Ovary (tissue), 9 donors: ENCODE results near the gene MTA1. TPM values are rescaled to one million over a fixed set of nuclear protein-coding genes. Genes with fewer than 3 reads are reported as not detected.

Experiments used
- DNase-seq, 5 donors: peaks; one replicate each; pipeline ENCODE4 v3.0.0-alpha.2; 2019 to 2020
- H3K27ac ChIP-seq, 2 donors: fragments of 200-600 bp; one replicate each; pipeline versions ENCODE4 v1.5.1 to v1.8.0; 2019 to 2022
- H3K27me3 ChIP-seq: fragments of 200-600 bp; one replicate; pipeline ENCODE4 v1.8.0; 2022
- H3K36me3 ChIP-seq: fragments of 200-600 bp; sonication (generic); one replicate; pipeline ENCODE4 v1.5.1; 2019
- H3K4me1 ChIP-seq: one replicate; pipeline ENCODE4 v1.8.1; 2013; ENCODE audit warnings: mild to moderate bottlenecking, moderate library complexity; ENCODE audit not compliant: insufficient read depth
- H3K4me3 ChIP-seq: fragments of 200-600 bp; sonication (generic); one replicate; pipeline ENCODE4 v1.5.1; 2017
- H3K9me3 ChIP-seq, 2 donors: fragments of 200-600 bp in 1 of 2; sonication (generic) in 1 of 2; one replicate each; pipeline versions ENCODE4 v1.5.1 to v1.8.1; 2013 to 2019; ENCODE audit warnings: mild to moderate bottlenecking in 1 of 2, moderate library complexity in 1 of 2
- CTCF ChIP-seq, 3 donors: fragments of 450-650 bp in 2 of 3; fragments of 200-600 bp in 1 of 3; IDR thresholded peaks; one replicate each; pipeline versions ENCODE4 v1.5.1 to v1.8.0; 2016 to 2022; ENCODE audit warnings: antibody characterized with exemption in 3 of 3, mild to moderate bottlenecking in 1 of 3
- EP300 ChIP-seq: sonication (generic); formaldehyde crosslinking; IDR thresholded peaks from one replicate; pipeline ENCODE4 v1.6.1; 2017; ENCODE audit warnings: antibody characterized with exemption
- POLR2A ChIP-seq: fragments of 450-650 bp; IDR thresholded peaks from one replicate; pipeline ENCODE4 v1.6.1; 2017; ENCODE audit warnings: antibody characterized with exemption, mild to moderate bottlenecking, moderate library complexity
- WGBS, 3 donors: extraction: QIAGEN DNeasy Blood & Tissue Kit in 1 of 3; methylation state at CpG; one replicate each; pipeline versions ENCODE4 v1.1.5 to v1.1.7; 2013 to 2017; 5-methylcytosine and 5-hydroxymethylcytosine counted together
- intact Hi-C, 4 donors: fragments of 100-400 bp; cut with DNase I; formaldehyde crosslinking; loops; one replicate each; pipeline versions ENCODE4 v1.11.0 to v1.15.1; 2022 to 2023
- polyA plus RNA-seq, 2 donors: library from polyadenylated mRNA; stranded (reverse); fragments of 200-250 nt in 1 of 2; fragments of 350-450 nt in 1 of 2; fragmentation: Illumina TruSeq in 1 of 2; extraction: RNeasy Lipid Tissue Mini Kit (QIAGEN cat#74804) in 1 of 2; gene quantifications; one replicate each; pipeline ENCODE4 v1.2.3, GENCODE V29; 2013 to 2014
- total RNA-seq, 7 donors: library from RNA; depleted of rRNA in 2 of 7; stranded (reverse); fragments of >200 nt in 2 of 7; fragmentation: NEBNext Ultra II Directional in 3 of 7; extraction: Animal tissue kit (Norgen Biotek cat#: 25700) in 3 of 7; gene quantifications; one replicate each; pipeline versions ENCODE4 v1.1.0 to v1.2.4, GENCODE V29; 2016 to 2023
- donor health status: DM: no; HTN: no; CAD: no; lungs with moderate emphysema.
- donor health status: DM: no; HTN: no; CAD: no.
- donor health status: Bipolar disorder and iron deficiency.
- donor health status: DM: yes; HTN: yes; CAD: no.
- donor health status: DM: no; HTN: no; CAD: no.
- donor health status: DM: yes; HTN: yes; CAD: no.

Gene MTA1
- total and polyA plus RNA-seq, 9 donors = 23.0 to 128 (median 104) TPM

GRCh38 chr14:105452963-105453362 is 33.3 kb downstream of the MTA1 start:
- H3K4me1 ChIP-seq = no peaks in the 10 kb centered on the region
- intact Hi-C loops = no loop called here
- H3K27me3 ChIP-seq = no peaks in the 10 kb centered on the region
- H3K27ac ChIP-seq = no peak overlapping the region
- DNase-seq = no peak
- TF ChIP-seq EP300 = no peak
- TF ChIP-seq POLR2A = no peak
- no peak for TF ChIP-seq CTCF (IDR thresholded peaks at IDR 0.05)
- 85 to 89% (median 86%) methylated on average over 14 of the region's 14 CpGs for WGBS, 3 donors
- H3K9me3 ChIP-seq = no peaks in the 10 kb centered on the region
- no peaks in the 10 kb centered on the region for H3K36me3 ChIP-seq
- no peak overlapping the region for H3K4me3 ChIP-seq

- Histone ChIP-seq H3K4me1 (no peaks in the 10 kb centered on the region), H3K4me3 (no peak overlapping the region), H3K27me3 (no peaks in the 10 kb centered on the region), H3K27ac (no peak overlapping the region), H3K9me3 (no peaks in the 10 kb centered on the region), H3K36me3 (no peaks in the 10 kb centered on the region)
- no peak for DNase-seq
- intact Hi-C loops = no loop called here
- WGBS, 3 donors = 80 to 89% (median 80%) methylated on average over 13 to 14 of the region's 14 CpGs
- TF ChIP-seq EP300 (no peak), CTCF (IDR thresholded peaks at IDR 0.05) (no peak), POLR2A (no peak)
Observed at GRCh38 chr14:105453847-105454246, 34.2 kb downstream of the MTA1 start.

GRCh38 chr14:105455086-105455640 is 35.5 kb downstream of the MTA1 start:
- WGBS, 3 donors = 80 to 88% (median 84%) methylated on average over 22 of the region's 22 CpGs
- intact Hi-C loops = no loop called here
- Histone ChIP-seq H3K4me1 (no peaks in the 10 kb centered on the region), H3K27ac (no peak overlapping the region), H3K9me3 (no peaks in the 10 kb centered on the region), H3K36me3 (no peaks in the 10 kb centered on the region), H3K27me3 (no peaks in the 10 kb centered on the region), H3K4me3 (no peak overlapping the region)
- TF ChIP-seq CTCF (IDR thresholded peaks at IDR 0.05) (no peak), POLR2A (no peak), EP300 (no peak)
- DNase-seq = no peak

- WGBS, 3 donors = 85 to 89% (median 86%) methylated on average over 22 of the region's 22 CpGs
- TF ChIP-seq EP300 (no peak), CTCF (IDR thresholded peaks at IDR 0.05) (no peak), POLR2A (no peak)
Observed at GRCh38 chr14:105455766-105456660, 36.4 kb downstream of the MTA1 start.

More at GRCh38 chr14:105455766-105456660, 36.4 kb downstream of the MTA1 start:
- no peak overlapping the region for H3K4me3 ChIP-seq
- no peak overlapping the region for H3K27ac ChIP-seq
- intact Hi-C loops = no loop called here
- H3K27me3 ChIP-seq = no peaks in the 10 kb centered on the region
- no peak for DNase-seq
- no peaks in the 10 kb centered on the region for H3K4me1 ChIP-seq
- H3K9me3 ChIP-seq = no peaks in the 10 kb centered on the region
- H3K36me3 ChIP-seq = no peaks in the 10 kb centered on the region
